Stimulated activated CD4-positive, alpha-beta T cell treated with anti-CD3 and anti-CD28 coated beads, Interleukin-15, amount 100 ng/mL, for 1 hour (primary cell): ENCODE results near the gene ANXA6.

Source experiments
- DNase-seq, 2 donors: peaks; one replicate each; pipeline ENCODE4 v3.0.0-alpha.2; 2020; ENCODE audit warnings: low read depth in 1 of 2, low spot score in 1 of 2

Gene ANXA6

GRCh38 chr5:151130922-151131891, 26.4 kb downstream of the ANXA6 start:
- no peak for DNase-seq

DNA sequence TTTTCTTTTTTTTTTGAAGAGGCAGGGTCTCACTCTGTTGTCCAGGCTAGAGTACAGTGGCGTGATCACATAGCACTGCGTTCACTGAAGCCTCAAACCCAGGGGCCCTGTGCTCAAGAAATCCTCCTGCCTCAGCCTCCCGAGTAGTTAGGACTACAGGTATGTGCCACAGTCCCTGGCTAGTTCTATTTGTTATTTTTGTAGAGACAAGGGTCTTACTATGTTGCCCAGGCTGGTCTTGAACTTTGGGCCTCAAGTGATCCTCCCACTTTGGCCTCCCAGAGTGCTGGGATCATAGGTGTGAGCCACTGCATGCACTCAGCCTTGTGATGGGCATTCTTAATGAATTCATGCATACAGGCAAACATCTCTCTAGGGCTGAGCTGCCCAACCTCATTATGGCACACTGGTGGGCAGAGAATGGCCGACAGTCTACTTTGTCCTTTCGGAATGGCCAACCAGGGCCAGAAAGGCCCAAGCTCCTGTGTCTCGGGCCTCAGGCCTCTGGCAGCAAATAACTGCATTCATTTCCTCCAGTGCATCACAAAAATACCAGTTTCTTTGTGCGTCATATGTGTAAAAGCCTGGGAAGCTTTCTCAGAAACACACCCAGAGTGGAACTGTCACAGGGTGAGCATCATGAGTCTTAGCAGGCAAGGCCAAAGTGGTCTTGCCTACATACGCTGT, 27.2 kb downstream of the ANXA6 start:
- DNase-seq = no peak

DNA sequence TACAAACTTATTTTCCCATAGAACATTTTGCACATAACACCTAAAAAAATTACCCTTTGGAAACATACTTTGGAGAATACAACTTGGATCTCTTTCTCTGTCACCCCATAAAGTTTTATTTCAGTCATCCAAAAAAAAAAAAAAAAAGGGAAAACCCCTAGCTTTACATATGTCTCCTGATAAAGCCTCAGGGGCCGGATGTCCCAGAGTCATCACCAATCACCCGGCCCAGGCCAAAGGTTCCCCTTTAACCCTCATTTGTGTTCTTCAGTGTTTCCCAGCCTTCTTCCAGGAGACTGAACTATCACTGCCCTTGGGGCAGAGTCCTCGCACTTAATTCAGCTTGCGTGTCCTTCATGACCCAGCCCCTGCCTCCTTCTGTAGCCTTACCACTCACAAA, 28.8 kb downstream of the ANXA6 start:
- no peak for DNase-seq

DNA sequence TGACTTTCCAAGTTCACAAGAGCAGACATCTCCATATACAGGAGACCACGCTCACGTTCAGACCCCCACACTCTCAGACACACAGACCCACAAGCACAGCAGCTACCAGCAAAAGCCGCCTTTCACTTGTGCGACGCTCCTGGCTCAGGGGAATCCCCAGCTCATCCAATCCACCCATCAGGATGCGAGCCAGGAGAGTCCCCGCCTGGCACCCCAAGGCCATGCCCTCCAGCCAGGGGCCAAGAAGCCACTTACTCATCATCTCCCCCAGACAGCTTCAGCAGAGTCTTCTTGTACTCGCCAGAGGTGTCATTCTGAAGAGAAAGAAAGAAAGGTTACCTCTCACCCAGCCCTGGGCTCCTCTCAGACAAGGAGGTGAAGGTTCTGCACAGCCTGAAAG, 29.7 kb downstream of the ANXA6 start:
- DNase-seq = no peak

GRCh38 chr5:151126199-151126645, 31.4 kb downstream of the ANXA6 start:
- DNase-seq = peak; percentile 39 to 57

GRCh38 chr5:151125421-151125820, 32.2 kb downstream of the ANXA6 start:
- no peak for DNase-seq

DNA sequence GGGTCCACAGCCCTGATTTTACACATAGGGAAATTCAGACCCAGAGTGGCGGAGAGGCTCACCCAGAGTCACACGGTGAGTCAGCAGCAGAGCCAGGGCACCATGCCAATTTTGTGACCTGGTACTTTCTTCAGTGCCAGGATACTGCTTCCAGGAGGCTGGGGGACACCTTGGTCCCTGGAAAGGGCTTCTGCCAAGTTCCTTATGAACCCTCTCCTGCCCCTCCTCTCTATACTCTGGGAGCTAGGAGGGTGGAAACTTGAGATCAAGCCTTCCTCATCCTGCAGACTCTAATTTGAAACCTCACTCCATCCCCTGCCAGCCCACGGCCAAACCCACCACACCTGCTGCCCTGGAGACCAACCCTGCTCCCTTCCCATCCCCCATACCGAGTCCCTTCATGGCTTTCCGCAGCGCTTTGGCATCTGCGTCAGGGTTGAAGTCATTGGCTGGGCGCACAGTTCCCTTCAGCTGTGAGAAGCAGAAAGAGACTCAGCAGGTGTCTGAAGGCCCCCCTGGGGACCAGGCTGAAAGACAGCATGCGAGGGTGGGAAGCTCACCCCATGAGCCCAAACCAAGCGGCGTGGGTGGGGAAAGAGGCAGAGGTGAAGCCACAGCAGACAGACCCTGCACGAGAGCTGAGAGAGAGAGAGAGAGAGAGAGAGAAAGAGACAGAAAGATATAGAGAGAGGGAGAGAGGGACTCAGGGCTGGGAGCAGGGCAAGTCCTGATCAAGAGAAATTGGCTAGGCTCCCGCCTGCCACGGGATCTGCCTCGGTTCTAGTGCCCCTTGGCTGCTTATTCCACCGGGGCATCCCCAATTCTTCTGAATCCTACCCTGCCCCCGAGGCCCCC, 33.5 kb downstream of the ANXA6 start:
- peak in 1 of 2 donors; percentile 32 for DNase-seq

GRCh38 chr5:151122828-151123227, 34.8 kb downstream of the ANXA6 start:
- no peak for DNase-seq

DNA sequence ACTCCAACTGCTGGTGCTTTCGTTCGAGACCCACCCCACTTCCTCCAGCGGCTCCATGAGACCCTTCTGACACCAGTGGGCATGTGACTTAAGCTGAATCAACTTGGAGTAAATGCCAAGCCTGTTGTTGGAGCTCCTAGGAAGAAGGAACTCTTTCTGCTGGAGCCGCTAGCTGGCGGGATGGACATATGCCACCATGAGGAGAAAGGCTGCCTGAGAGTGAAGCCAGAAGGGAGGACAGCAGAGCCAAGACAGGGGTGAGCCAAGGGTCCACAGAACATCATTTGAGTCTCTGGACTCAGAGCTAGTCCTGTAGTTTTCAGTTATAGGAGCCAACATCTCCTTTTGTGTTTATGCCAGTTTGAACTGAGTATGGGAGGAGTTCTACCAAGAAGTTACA, 35.9 kb downstream of the ANXA6 start:
- DNase-seq = no peak

DNA sequence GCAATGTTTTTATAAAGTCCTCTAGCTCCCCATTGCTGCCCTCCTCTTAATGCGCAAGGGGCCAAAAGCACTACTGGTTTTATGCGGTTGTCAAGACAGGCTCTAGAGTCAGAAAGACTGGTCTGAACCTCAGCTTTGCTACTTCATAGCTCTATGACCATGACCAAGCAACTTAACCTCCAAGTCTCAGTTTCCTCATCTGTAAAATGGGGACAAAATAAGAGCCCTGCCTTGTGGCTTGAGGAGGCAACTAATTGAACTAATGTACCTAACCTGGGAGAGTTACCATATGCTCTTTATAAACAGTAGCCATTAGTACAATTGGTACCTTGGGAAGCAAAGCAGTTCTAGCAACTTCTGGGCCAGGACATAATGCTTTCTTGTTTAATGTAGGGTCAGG, 36.5 kb downstream of the ANXA6 start:
- DNase-seq = no peak

DNA sequence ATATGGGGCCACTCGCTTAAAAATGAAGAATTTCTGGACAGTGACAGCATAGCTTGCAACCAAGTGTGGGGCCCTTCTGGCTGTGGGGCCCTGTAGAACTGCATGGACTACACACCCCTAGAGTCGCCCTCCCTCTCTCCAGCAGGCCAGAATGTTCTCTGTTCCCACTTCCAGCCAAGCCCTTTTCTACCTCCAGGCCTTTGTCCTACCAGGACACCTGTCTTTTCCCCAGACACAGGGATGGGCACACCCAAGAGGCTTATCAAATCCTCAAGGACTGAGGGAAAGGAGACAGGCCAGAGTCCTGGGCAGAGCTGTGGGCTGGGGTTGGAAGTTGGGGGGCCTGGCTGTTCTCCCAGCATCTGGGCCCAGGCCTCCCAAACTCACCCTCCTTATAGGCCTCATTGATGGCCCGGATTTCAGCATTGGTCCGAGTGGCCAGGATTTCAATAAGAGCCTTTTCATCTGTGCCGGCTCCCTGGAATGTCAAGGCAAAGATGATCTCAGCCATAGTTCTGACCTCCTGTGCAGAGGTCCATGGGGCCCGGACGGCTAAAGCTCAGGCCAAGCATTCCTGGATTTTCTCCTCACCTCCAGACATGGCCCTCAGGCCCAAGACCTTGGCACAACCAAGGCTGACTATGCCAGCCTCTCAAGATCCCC, 38.5 kb downstream of the ANXA6 start:
- no peak for DNase-seq

GRCh38 chr5:151115272-151115905, 42.2 kb downstream of the ANXA6 start:
- DNase-seq = peak; percentile 57 to 67

- no peak for DNase-seq
Observed at GRCh38 chr5:151113651-151114050, 43.9 kb downstream of the ANXA6 start.

DNA sequence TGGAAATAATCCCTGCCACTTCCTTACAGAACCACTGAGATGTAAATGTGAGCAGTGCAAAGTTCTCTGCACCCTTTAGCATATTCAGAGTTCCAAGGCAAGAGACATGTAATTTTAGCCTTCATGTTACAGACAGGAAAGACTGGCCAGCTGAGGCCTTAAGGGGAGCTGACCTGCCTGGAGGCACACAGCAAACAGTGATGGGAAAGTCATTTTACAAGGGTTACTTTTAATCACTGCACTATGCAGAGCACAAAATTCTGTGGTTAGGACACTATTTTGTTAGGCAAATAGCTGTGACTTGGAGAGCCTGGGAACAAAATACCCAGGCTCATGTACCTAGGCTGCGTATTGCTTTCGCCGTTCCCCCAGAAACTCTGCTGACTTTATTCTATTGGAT, 46.6 kb downstream of the ANXA6 start:
- no peak for DNase-seq

DNA sequence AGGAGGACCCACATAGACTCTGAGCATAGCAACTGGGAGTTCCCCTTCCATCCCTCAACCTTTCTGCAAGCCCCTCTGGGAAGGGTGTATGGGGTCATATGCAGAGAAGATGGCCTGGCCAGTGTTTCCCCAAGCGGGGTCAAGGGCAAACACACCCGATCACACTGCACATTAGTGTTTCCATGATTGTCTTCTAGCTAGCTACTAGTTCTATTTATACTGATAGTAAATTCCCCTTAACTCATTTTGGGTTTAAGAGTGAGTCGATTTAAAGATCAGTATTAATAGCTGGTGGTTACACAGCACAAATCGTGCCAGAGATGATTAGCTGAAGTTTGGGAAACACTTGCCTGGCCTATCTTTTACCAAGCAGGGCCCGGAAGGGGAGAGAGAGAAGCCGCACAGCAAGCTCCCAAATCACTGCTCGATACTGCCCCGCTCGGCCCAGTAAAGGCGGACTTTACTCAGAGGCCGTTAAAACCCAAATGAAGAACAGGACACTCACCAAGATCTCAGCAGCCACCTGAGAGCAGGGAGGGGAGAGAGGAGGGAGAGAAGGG, 47.4 kb downstream of the ANXA6 start:
- DNase-seq = no peak

DNA sequence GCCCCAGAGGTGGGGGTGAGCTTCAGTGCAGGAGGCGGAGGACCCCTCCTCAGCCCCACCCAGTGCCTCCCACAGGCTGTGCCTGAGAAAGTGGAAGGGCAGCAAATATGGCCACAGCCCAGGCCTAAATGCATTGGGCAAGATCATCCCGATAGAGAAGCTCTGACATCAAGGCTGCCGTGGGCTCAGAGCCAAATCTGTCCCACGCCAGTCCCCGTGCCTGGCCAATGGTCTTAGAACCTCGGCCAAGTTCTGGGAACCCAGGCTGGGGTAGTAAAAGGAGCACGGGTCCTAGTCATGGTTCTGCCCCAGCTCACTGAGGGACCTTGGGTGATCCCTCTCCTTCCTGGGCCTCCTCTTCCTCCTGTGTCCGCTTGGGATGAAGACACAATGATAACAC, 49.0 kb downstream of the ANXA6 start:
- no peak for DNase-seq

DNA sequence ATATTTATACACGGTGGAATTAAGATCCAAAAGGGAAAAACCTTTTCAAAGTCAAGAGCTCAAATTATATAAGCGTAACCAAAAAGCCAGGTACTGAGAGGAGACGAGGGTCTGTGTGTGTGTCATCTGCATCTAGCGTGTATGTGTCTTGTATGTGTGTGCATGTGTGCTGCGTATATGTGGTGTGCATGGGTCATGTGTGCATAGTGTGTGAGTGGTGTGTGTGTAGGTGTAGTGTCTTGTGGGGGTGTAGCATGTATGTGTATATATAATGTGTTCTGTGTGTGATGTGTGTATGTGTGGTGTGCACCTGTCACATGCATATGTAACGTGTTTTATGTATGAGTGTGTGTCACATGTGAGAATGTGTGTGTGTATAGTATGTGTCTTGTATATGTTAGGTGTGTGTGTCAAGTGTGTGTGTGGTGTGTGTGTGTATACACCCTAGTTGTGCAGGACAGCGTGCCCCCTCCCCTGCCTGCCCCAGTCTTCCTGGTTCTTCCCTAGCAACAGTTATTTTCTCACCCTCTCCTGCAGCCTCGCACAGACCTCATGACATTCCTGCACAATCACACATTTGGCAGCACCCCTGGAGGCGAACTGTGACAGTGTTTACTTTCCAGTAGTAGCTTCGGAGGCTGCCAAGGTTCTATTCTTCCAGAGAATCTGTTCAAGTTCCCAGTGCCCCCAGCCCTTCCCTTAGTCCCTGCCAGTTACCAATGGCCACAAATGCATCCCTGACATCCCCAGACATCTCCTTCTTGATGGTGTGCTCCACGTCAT, 49.6 kb downstream of the ANXA6 start:
- DNase-seq = no peak

- DNase-seq = no peak
Observed at GRCh38 chr5:151107084-151107483, 50.5 kb downstream of the ANXA6 start.

- DNase-seq = no peak
Observed at GRCh38 chr5:151106509-151106908, 51.1 kb downstream of the ANXA6 start.
